ENCODE data around the gene RGS6.
"Not testable (repeated sequence)": the region's sequence is repeated elsewhere in the genome, so short reads cannot be mapped to it uniquely, and the experiment has no call there.

The RGS6 gene

GRCh38 chr14:72471346-72471745, 539.1 kb downstream of the RGS6 start:
- no peak for DNase-seq

- no peak for DNase-seq
These were observed 540.6 kb downstream of the RGS6 start for GRCh38 chr14:72472845-72473244.

GRCh38 chr14:72476657-72477499, 544.6 kb downstream of the RGS6 start:
- DNase-seq: no peak

GRCh38 chr14:72477578-72477977, 545.3 kb downstream of the RGS6 start:
- not testable (repeated sequence) for DNase-seq

GRCh38 chr14:72478471-72478893, 546.3 kb downstream of the RGS6 start:
- DNase-seq: no peak

- no peak for DNase-seq
These were observed 547.3 kb downstream of the RGS6 start for GRCh38 chr14:72479461-72479931.

GRCh38 chr14:72480464-72481243, 548.4 kb downstream of the RGS6 start:
- DNase-seq: no peak

GRCh38 chr14:72483311-72483710, 551.1 kb downstream of the RGS6 start:
- DNase-seq: no peak

GRCh38 chr14:72485695-72486094, 553.5 kb downstream of the RGS6 start:
- DNase-seq: no peak

GRCh38 chr14:72488514-72488913, 556.3 kb downstream of the RGS6 start:
- no peak for DNase-seq

GRCh38 chr14:72492196-72492595, 560.0 kb downstream of the RGS6 start:
- no peak for DNase-seq

GRCh38 chr14:72495668-72496067, 563.4 kb downstream of the RGS6 start:
- no peak for DNase-seq

- DNase-seq: no peak
These were observed 566.4 kb downstream of the RGS6 start for GRCh38 chr14:72498646-72499045.

- no peak for DNase-seq
These were observed 567.5 kb downstream of the RGS6 start for GRCh38 chr14:72499746-72500145.

GRCh38 chr14:72500234-72500838, 568.1 kb downstream of the RGS6 start:
- DNase-seq: no peak

GRCh38 chr14:72501439-72501838, 569.2 kb downstream of the RGS6 start:
- no peak for DNase-seq

GRCh38 chr14:72503271-72503670, 571.0 kb downstream of the RGS6 start:
- no peak for DNase-seq

- no peak for DNase-seq
These were observed 571.6 kb downstream of the RGS6 start for GRCh38 chr14:72503696-72504368.

GRCh38 chr14:72510566-72510965, 578.3 kb downstream of the RGS6 start:
- DNase-seq: no peak

GRCh38 chr14:72512281-72512680, 580.1 kb downstream of the RGS6 start:
- DNase-seq: no peak

- no peak for DNase-seq
These were observed 580.7 kb downstream of the RGS6 start for GRCh38 chr14:72512925-72513324.

- DNase-seq: no peak
These were observed 581.1 kb downstream of the RGS6 start for GRCh38 chr14:72513346-72513745.
